ENCODE measurements around the gene GOLGA8J. TPM values are rescaled to one million over a fixed set of nuclear protein-coding genes. Genes with fewer than 3 reads are reported as not detected.

Gene GOLGA8J
- total and polyA plus RNA-seq, 2 of the 4 experiments (the other 2 are of a cell fraction): not detected

DNA sequence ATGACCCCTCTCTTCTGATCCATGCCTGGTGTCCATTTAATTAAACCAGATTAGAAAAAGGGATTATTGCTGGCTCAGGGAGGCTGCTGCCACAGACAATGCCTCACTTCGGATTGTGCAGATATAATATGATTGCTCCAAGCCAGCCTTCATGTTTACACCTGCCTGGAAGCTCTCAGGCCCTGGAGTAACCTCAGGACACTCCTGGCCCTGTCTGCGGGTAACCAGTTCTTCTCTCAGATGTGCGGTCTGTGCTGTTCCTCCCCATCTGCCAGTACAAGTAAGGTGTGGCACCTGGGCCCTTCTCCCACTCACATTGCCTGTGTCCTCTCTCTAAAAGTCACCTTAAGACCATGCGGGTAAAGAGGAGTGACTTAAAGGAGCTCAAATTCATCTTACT lies 8.8 kb upstream of the GOLGA8J start:
- dilution Hi-C loops (cut with HindIII; ENCODE audit: low sequenced_read_pairs, unreplicated experiment) (no loop called here), in situ Hi-C loops (cut with MboI; ENCODE audit: low sequenced_read_pairs) (loop anchor here (10.0 to 25.0 kb wide), 3 partner anchors 329 to 937 kb away; no protein-coding TSS in a partner anchor), intact Hi-C loops (cut with micrococcal nuclease) (loop anchor here (10.0 kb wide), 1 partner anchor 329 kb away; no protein-coding TSS in a partner anchor)
- Histone ChIP-seq H2AK5ac (ENCODE audit: low read depth, low read length) (no peak overlapping the region), H3K27me3 (ENCODE audit: control insufficient read depth, insufficient read depth, low read length) (peaks cover 8% of the 10 kb centered on the region), H2BK20ac (ENCODE audit: low read depth, low read length) (no peak overlapping the region), H3K14ac (replicated peaks; ENCODE audit: low read depth, low read length) (no peak overlapping the region), H4K91ac (ENCODE audit: insufficient read depth, low read depth, low read length) (no peak overlapping the region), H3K4me2 (ENCODE audit: low read depth, low read length) (no peak overlapping the region), H2AK9ac (replicated peaks; ENCODE audit: low read depth, low read length, poor library complexity) (no peak overlapping the region), H3K36me3 (ENCODE audit: control insufficient read depth, insufficient read depth, low read length) (no peaks in the 10 kb centered on the region), H3K79me1 (ENCODE audit: low read depth in 1 of 2, low read length in 2 of 2) (no peaks in the 10 kb centered on the region), H3K4me3 (ENCODE audit: insufficient read depth, low read depth, low read length) (no peak overlapping the region), H3K9me3 (ENCODE audit: control insufficient read depth, insufficient read depth, low read length) (no peaks in the 10 kb centered on the region), H3K27ac (ENCODE audit: insufficient read depth, low read length) (no peak overlapping the region), H3K4ac (ENCODE audit: low read depth, low read length) (no peak overlapping the region), H2BK15ac (ENCODE audit: low read depth, low read length) (no peak overlapping the region), H4K8ac (ENCODE audit: low read depth in 2 of 2, low read length in 2 of 2) (no peak overlapping the region), H4K5ac (ENCODE audit: low read depth, low read length) (no peak overlapping the region), H3K9me1 (ENCODE audit: insufficient read depth, low read length) (no peaks in the 10 kb centered on the region), H3K56ac (ENCODE audit: extremely low read depth, insufficient read depth, low read length) (no peak overlapping the region), H3K9ac (ENCODE audit: low read depth, low read length) (no peak overlapping the region), H2AFZ (replicated peaks; ENCODE audit: low read length, poor library complexity) (no peak overlapping the region), H2BK120ac (ENCODE audit: low read depth, low read length) (no peak overlapping the region), H3K23ac (ENCODE audit: low read depth, low read length) (no peak overlapping the region), H3K18ac (ENCODE audit: low read depth, low read length) (no peak overlapping the region), H2BK5ac (ENCODE audit: low read depth, low read length, poor library complexity, severe bottlenecking) (no peak overlapping the region), H4K20me1 (ENCODE audit: insufficient read depth, low read length) (no peaks in the 10 kb centered on the region), H3K4me1 (ENCODE audit: control insufficient read depth, insufficient read depth, low read length) (no peaks in the 10 kb centered on the region)
- no TSS peak for BruUV-seq (replicated peaks)
- ChIA-PET POLR2A (ENCODE audit: unreplicated experiment) (no interaction called here), CTCF (interaction anchor here (1.4 kb wide), 1 partner anchor 31 kb away, joined by 4 read pairs; no protein-coding TSS in a partner anchor)
- 69% methylated on average over 3 of the region's 4 CpGs; no CpG with 5 or more reads in 1 of the 2 experiments for WGBS, 2 experiments (ENCODE audit: extremely low coverage in 2 of 2, insufficient read length in 1 of 2)
- no peak for ATAC-seq (ENCODE audit: low read depth)
- DNase-seq: no peak
- no peak for TF ChIP-seq NFE2L2 (IDR thresholded peaks at IDR 0.05; ENCODE audit: low read depth, low read length)
- TF ChIP-seq BHLHE40 (IDR thresholded peaks at IDR 0.05; ENCODE audit: low read depth, low read length): no peak
- TF ChIP-seq MXI1 (IDR thresholded peaks at IDR 0.05; ENCODE audit: borderline replicate concordance, low read depth, low read length): no peak
- TF ChIP-seq CHD1 (IDR thresholded peaks at IDR 0.05; ENCODE audit: low read depth, low read length): no peak
- no peak for TF ChIP-seq SMC3 (IDR thresholded peaks at IDR 0.05; ENCODE audit: low read depth, low read length)
- no peak for TF ChIP-seq FOS (IDR thresholded peaks at IDR 0.05; ENCODE audit: low read depth, low read length)
- TF ChIP-seq CTCF (conservative IDR thresholded peaks at IDR 0.05; ENCODE audit: low read depth, low read length): no peak
- no peak for TF ChIP-seq MAFK (IDR thresholded peaks at IDR 0.05; ENCODE audit: low read depth, low read length)
- TF ChIP-seq, protein P1, sequence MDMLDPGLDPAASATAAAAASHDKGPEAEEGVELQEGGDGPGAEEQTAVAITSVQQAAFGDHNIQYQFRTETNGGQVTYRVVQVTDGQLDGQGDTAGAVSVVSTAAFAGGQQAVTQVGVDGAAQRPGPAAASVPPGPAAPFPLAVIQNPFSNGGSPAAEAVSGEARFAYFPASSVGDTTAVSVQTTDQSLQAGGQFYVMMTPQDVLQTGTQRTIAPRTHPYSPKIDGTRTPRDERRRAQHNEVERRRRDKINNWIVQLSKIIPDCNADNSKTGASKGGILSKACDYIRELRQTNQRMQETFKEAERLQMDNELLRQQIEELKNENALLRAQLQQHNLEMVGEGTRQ (IDR thresholded peaks at IDR 0.05; ENCODE audit: low read depth, low read length): no peak
- TF ChIP-seq RCOR1 (IDR thresholded peaks at IDR 0.05; ENCODE audit: insufficient replicate concordance, low read length): no peak
- no peak for TF ChIP-seq ELK1 (IDR thresholded peaks at IDR 0.05; ENCODE audit: borderline replicate concordance, low read depth, low read length)
- no peak for TF ChIP-seq MAZ (IDR thresholded peaks at IDR 0.05; ENCODE audit: borderline replicate concordance, low read depth, low read length)
- TF ChIP-seq RAD21 (IDR thresholded peaks at IDR 0.05; ENCODE audit: low read length): no peak
- no peak for TF ChIP-seq POLR2A (IDR thresholded peaks at IDR 0.05; ENCODE audit: low read depth, low read length)
- no peak for TF ChIP-seq RFX5 (IDR thresholded peaks at IDR 0.05; ENCODE audit: low read depth, low read length)
- TF ChIP-seq CEBPB (IDR thresholded peaks at IDR 0.05; ENCODE audit: low read depth, low read length): no peak

Data from IMR-90 (cell line).